ENCODE data around the gene OSBPL7. TPM values are rescaled to one million over a fixed set of nuclear protein-coding genes. Genes with fewer than 3 reads are reported as not detected.

The OSBPL7 gene
- total and polyA plus RNA-seq, 2 of the 13 experiments (the other 11 are each of a cell fraction or from before 2014, with no cell fraction given), result 4.7 to 6.6 TPM

- TF ChIP-seq, protein P1, sequence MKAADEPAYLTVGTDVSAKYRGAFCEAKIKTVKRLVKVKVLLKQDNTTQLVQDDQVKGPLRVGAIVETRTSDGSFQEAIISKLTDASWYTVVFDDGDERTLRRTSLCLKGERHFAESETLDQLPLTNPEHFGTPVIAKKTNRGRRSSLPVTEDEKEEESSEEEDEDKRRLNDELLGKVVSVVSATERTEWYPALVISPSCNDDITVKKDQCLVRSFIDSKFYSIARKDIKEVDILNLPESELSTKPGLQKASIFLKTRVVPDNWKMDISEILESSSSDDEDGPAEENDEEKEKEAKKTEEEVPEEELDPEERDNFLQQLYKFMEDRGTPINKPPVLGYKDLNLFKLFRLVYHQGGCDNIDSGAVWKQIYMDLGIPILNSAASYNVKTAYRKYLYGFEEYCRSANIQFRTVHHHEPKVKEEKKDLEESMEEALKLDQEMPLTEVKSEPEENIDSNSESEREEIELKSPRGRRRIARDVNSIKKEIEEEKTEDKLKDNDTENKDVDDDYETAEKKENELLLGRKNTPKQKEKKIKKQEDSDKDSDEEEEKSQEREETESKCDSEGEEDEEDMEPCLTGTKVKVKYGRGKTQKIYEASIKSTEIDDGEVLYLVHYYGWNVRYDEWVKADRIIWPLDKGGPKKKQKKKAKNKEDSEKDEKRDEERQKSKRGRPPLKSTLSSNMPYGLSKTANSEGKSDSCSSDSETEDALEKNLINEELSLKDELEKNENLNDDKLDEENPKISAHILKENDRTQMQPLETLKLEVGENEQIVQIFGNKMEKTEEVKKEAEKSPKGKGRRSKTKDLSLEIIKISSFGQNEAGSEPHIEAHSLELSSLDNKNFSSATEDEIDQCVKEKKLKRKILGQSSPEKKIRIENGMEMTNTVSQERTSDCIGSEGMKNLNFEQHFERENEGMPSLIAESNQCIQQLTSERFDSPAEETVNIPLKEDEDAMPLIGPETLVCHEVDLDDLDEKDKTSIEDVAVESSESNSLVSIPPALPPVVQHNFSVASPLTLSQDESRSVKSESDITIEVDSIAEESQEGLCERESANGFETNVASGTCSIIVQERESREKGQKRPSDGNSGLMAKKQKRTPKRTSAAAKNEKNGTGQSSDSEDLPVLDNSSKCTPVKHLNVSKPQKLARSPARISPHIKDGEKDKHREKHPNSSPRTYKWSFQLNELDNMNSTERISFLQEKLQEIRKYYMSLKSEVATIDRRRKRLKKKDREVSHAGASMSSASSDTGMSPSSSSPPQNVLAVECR (CRISPR knock-in tag; IDR thresholded peaks at IDR 0.05; ENCODE audit: borderline replicate concordance), result peak; percentile 89
- no peak for TF ChIP-seq IRF1 (CRISPR knock-in tag; IDR thresholded peaks at IDR 0.05; ENCODE audit: low read depth)
- no peak for TF ChIP-seq MATR3 (CRISPR knock-in tag; IDR thresholded peaks at IDR 0.05)
- peak; percentile 53; the same call in 1 of the 2 replicates for TF ChIP-seq TSC22D2 (CRISPR knock-in tag; IDR thresholded peaks at IDR 0.05; ENCODE audit: borderline replicate concordance)
- peak; percentile 75 for TF ChIP-seq SAP130 (CRISPR knock-in tag; IDR thresholded peaks at IDR 0.05; ENCODE audit: low read depth)
- no peak for TF ChIP-seq POLR2AphosphoS2 (IDR thresholded peaks at IDR 0.05; ENCODE audit: low read depth, low read length)
- TF ChIP-seq, protein P2, sequence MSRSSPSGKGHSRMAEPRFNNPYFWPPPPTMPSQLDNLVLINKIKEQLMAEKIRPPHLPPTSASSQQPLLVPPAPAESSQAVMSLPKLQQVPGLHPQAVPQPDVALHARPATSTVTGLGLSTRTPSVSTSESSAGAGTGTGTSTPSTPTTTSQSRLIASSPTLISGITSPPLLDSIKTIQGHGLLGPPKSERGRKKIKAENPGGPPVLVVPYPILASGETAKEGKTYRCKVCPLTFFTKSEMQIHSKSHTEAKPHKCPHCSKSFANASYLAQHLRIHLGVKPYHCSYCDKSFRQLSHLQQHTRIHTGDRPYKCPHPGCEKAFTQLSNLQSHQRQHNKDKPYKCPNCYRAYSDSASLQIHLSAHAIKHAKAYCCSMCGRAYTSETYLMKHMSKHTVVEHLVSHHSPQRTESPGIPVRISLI (CRISPR knock-in tag; IDR thresholded peaks at IDR 0.05; ENCODE audit: borderline replicate concordance), result peak; percentile 31; the same call in 1 of the 2 replicates
- TF ChIP-seq, protein P3, sequence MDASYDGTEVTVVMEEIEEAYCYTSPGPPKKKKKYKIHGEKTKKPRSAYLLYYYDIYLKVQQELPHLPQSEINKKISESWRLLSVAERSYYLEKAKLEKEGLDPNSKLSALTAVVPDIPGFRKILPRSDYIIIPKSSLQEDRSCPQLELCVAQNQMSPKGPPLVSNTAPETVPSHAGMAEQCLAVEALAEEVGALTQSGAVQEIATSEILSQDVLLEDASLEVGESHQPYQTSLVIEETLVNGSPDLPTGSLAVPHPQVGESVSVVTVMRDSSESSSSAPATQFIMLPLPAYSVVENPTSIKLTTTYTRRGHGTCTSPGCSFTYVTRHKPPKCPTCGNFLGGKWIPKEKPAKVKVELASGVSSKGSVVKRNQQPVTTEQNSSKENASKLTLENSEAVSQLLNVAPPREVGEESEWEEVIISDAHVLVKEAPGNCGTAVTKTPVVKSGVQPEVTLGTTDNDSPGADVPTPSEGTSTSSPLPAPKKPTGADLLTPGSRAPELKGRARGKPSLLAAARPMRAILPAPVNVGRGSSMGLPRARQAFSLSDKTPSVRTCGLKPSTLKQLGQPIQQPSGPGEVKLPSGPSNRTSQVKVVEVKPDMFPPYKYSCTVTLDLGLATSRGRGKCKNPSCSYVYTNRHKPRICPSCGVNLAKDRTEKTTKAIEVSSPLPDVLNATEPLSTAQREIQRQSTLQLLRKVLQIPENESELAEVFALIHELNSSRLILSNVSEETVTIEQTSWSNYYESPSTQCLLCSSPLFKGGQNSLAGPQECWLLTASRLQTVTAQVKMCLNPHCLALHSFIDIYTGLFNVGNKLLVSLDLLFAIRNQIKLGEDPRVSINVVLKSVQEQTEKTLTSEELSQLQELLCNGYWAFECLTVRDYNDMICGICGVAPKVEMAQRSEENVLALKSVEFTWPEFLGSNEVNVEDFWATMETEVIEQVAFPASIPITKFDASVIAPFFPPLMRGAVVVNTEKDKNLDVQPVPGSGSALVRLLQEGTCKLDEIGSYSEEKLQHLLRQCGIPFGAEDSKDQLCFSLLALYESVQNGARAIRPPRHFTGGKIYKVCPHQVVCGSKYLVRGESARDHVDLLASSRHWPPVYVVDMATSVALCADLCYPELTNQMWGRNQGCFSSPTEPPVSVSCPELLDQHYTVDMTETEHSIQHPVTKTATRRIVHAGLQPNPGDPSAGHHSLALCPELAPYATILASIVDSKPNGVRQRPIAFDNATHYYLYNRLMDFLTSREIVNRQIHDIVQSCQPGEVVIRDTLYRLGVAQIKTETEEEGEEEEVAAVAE (CRISPR knock-in tag; IDR thresholded peaks at IDR 0.05; ENCODE audit: borderline replicate concordance), result peak; percentile 62; the same call in 1 of the 2 replicates
- no peak for TF ChIP-seq EZH2 (conservative IDR thresholded peaks at IDR 0.05; ENCODE audit: low read depth, low read length)
- peak; percentile 69 for TF ChIP-seq ZBTB25 (CRISPR knock-in tag; IDR thresholded peaks at IDR 0.05)
- TF ChIP-seq BCL3 (CRISPR knock-in tag; IDR thresholded peaks at IDR 0.05), result no peak; the same call in 1 of the 2 replicates
- TF ChIP-seq JUND (CRISPR knock-in tag; IDR thresholded peaks at IDR 0.05), result no peak
- no peak for TF ChIP-seq SMAD1 (CRISPR knock-in tag; IDR thresholded peaks at IDR 0.05; ENCODE audit: borderline replicate concordance, low read depth)
These were observed 19.3 kb upstream of the OSBPL7 start, which contains the start of gene SCRN2 (continued) for GRCh38 chr17:47840742-47841487.

All from HepG2 (cell line).